ENCODE measurements around the gene EML2. TPM values are rescaled to one million over a fixed set of nuclear protein-coding genes. Genes with fewer than 3 reads are reported as not detected.

EML2 gene
- total RNA-seq, 2 experiments from 2014 or later = 136 to 146 TPM

DNA sequence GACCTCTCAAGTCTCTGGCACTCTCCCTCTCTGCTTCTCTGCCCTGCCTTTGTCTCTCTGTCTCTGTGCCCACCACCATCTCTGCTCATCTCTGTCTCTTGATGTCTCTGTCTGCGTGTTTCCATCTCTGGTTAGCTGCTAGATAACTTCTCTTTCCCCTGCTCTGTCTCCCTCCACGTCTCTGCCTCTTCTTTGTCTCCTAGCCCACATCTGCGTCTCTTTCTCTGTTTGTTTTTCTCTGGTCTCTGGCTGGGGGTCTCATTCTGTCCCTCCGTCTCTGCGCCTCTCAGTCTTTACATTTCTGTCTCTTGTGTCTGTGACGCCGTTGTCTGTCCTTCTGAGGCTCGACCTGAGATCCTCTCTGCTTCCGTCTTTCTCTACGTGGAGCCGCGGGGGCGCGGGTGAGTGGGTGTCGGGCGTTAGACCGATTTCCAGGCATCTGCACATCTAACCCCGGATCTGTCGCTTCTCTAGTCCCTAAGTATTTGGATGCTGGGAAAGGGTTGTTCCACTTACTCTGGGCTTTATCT lies 29.2 kb upstream of the EML2 start:
- Mint-ChIP-seq H3K27me3 (peaks cover 28% of the 10 kb centered on the region), H3K36me3 (ENCODE audit: low read depth) (no peaks in the 10 kb centered on the region), H3K27ac (peak overlapping the region; percentile 17), H3K9me3 (no peaks in the 10 kb centered on the region), H3K4me3 (peak overlapping the region; percentile 81), H3K4me1 (peaks cover 47% of the 10 kb centered on the region)
- ChIA-PET CTCF (interaction anchor here (0.6 to 2.8 kb wide), 3 partner anchors 9 to 983 kb away, joined by 3 to 10 read pairs (median 3); no protein-coding TSS in a partner anchor), POLR2A (interaction anchor here (1.0 to 3.0 kb wide), 4 partner anchors 9 to 23 kb away, joined by 3 to 9 read pairs (median 5); no protein-coding TSS in a partner anchor)
- peak; percentile 35 for DNase-seq

DNA sequence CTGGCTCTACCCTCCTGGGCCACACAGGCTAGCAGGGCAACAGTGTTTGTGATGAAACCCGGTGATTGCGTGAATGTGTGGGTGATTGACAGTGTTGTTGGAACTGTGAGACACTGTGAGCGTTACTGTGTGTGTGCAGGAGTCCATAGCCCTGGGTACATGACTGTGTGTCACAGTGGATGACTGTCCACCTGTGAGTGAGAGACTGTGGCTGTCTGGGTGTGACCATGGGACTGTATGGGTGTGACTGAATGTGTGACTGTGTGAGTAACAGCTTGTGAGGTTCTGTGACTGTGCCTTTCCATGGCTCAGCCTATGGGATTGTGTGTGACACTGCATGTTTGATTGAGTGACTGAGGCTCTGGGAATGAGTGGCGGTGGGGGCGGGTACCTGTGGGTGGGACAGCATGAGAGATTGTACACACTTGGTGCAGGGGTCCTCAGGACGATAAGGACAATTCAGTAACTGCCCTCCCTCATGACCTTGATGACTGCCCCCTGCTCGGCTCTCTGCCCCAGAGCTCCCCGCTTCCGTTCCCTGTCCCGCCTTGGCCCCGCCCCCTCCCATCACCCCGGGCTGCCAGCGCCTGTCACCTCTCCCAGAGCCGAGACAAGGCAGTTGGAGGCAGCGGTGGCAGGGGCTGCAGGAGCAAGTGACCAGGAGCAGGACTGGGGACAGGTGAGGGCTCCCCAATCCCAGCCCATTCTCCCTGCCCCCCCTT lies 28.6 kb upstream of the EML2 start, which contains the start of gene GIPR:
Gene GIPR (plus strand): TSS at position 602 of the 722 bp plus-strand sequence. CDS start 1,300 bp downstream, outside the sequence.
- H3K4me3 Mint-ChIP-seq = peak within 1 kb of the TSS; percentile 81
- H3K4me1 Mint-ChIP-seq = peaks cover 47% of the 10 kb centered on the region
- H3K9me3 Mint-ChIP-seq = no peaks in the 10 kb centered on the region
- peak within 1 kb of the TSS; percentile 56 for H3K27ac Mint-ChIP-seq
- ChIA-PET POLR2A (interaction anchor here (1.0 to 2.3 kb wide), 2 partner anchors 10 to 22 kb away, joined by 4 to 6 read pairs; no protein-coding TSS in a partner anchor), CTCF (interaction anchor here (0.6 to 2.8 kb wide), 2 partner anchors 26 to 983 kb away, joined by 3 to 10 read pairs; no protein-coding TSS in a partner anchor)
- H3K36me3 Mint-ChIP-seq (ENCODE audit: low read depth) = no peaks in the 10 kb centered on the region
- H3K27me3 Mint-ChIP-seq = peaks cover 27% of the 10 kb centered on the region
- DNase-seq = peak; percentile 75

DNA sequence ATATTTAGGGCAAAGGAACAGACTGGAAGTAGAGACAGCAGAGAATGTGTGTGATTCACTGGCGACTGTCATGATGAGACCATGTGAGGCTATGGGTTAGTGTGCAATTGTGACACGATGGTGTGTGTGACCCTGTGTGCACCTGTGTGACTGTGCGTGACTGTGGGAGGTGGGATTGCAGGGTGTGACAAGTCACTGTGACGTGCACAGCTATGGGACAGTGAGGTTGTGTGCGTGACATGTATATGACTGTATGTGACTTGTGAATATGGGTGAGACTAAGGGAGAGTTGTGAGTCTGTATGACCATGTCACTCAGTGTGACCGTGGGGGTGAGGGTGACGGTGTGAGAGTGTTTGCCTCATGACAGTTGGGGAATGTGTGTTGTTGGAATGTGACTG lies 25.4 kb upstream of the EML2 start:
- POLR2A ChIA-PET = no interaction called here
- no peak overlapping the region for H3K4me3 Mint-ChIP-seq
- CTCF ChIA-PET = interaction anchor here (1.6 kb wide), 1 partner anchor 14 kb away, joined by 6 read pairs; no protein-coding TSS in a partner anchor

DNA sequence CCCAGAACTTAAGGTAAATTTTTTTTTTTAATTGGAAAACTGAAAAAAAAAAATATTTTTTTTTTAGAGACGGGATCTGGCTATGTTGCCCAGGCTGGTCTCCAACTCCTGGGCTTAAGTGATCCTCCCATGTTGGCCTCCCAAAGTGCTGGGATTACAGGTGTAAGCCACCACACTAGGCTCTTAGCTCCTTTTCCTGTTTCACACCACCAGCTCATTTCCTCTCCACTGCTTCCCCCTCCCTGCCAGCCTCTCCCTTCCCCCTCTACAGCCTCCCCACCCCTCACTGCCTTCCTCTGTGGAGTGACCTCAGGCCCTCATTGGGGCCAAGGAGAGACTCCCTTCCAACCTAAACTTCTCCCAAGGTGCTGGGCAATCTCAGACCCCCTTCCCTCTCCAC lies 24.6 kb upstream of the EML2 start:
- Mint-ChIP-seq H3K4me1 (peaks cover 25% of the 10 kb centered on the region), H3K36me3 (ENCODE audit: low read depth) (no peaks in the 10 kb centered on the region), H3K27ac (no peak overlapping the region), H3K4me3 (no peak overlapping the region), H3K9me3 (no peaks in the 10 kb centered on the region), H3K27me3 (peaks cover 19% of the 10 kb centered on the region)
- ChIA-PET POLR2A (no interaction called here), CTCF (no interaction called here)
- DNase-seq = no peak

More for the DNA sequence above, 25.4 kb upstream of the EML2 start:
- H3K27me3 Mint-ChIP-seq = peaks cover 22% of the 10 kb centered on the region
- H3K9me3 Mint-ChIP-seq = no peaks in the 10 kb centered on the region
- no peak for DNase-seq
- H3K27ac Mint-ChIP-seq = no peak overlapping the region
- H3K4me1 Mint-ChIP-seq = peaks cover 32% of the 10 kb centered on the region
- H3K36me3 Mint-ChIP-seq (ENCODE audit: low read depth) = no peaks in the 10 kb centered on the region

DNA sequence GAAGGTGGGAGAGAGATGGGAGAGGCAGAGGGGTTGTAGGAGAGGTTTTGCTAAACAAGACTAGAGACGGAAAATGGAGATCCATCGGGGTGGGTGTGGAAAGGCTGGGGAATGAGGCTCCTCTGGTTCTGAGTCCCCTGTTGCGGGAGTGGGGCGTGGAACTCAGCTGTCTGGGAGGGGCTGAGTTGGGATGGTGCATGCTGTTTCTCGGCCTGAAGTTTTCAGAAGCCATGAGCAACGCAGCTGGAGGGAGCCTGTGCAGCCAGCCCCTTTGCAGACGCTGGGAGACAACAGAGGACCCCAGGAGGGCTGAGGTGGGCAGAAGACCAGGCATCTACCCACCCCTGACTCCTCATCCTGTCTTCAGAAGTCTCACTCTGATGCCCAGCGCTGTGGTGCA lies 21.4 kb upstream of the EML2 start:
- POLR2A ChIA-PET = no interaction called here
- H3K4me1 Mint-ChIP-seq = peaks cover 10% of the 10 kb centered on the region
- CTCF ChIA-PET = no interaction called here

DNA sequence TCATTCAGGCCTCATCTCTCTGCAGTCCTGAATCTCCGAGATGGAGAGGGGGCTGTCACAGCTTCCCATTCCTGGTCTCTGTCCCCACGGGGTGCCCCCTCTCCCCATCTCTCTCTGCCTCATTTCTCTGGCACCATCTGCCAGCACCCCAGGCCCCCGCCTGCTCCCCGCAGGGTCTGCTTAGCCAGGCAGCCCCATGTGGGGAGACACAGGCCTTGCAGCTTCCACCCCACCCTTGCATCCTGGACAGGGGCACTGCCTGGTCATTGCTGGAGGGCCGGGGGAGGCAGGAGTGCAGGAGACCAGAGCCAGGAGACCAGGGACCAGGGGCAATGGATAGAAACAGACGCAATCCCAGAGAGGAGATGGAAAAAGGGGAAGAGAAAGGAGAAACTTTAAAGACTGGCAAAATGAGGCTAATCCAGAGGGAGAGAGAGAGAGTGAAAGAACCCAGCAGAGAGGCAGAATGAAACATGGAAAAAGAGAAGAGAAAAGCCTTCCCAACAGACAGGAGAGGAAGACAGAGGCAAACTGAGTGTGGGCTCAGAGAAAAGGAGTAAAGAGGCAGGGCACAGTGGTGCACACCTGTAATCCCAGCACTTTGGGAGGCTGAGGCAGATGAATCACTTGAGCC lies 20.0 kb upstream of the EML2 start:
- H3K27ac Mint-ChIP-seq = no peak overlapping the region
- CTCF ChIA-PET = no interaction called here
- H3K9me3 Mint-ChIP-seq = no peaks in the 10 kb centered on the region

More for the DNA sequence above, 21.4 kb upstream of the EML2 start:
- no peaks in the 10 kb centered on the region for H3K9me3 Mint-ChIP-seq
- no peak overlapping the region for H3K4me3 Mint-ChIP-seq
- no peak for DNase-seq
- H3K27ac Mint-ChIP-seq = no peak overlapping the region
- peaks cover 16% of the 10 kb centered on the region for H3K27me3 Mint-ChIP-seq
- H3K36me3 Mint-ChIP-seq (ENCODE audit: low read depth) = no peaks in the 10 kb centered on the region

DNA sequence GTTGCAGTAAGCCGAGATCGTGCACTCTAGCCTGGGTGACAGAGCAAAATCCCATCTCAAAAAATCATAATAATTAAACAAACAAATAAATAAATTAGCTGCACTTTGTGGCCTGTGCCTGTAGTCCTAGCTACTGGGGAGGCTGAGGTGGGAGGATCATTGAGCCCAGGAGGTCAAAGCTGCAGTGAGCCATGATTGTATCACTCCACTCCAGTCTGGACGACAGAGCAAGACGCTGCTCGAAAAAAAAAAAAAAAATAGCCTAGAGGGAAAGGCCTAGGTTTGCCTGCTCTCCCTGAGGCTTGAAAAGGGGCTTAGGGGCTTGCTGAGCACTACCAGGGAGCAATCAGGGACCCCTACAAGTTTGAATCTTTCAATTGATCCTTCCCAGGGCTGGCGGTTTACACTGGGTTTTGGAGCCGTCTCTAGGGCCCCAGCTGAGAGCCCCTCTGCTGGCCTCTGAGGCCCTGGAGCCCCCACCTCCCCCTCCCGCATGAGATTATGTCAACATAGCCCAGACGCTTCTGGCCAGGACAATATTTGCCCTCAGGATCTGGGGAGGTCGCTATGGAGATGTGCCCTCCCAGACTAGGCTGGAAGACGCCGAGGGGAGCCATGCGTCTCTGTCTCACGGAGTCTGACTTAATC lies 18.4 kb upstream of the EML2 start:
- ChIA-PET CTCF (interaction anchor here (0.7 kb wide), 1 partner anchor 16 kb away, joined by 4 read pairs; no protein-coding TSS in a partner anchor), POLR2A (no interaction called here)
- Mint-ChIP-seq H3K36me3 (ENCODE audit: low read depth) (no peaks in the 10 kb centered on the region), H3K4me1 (no peaks in the 10 kb centered on the region), H3K4me3 (no peak overlapping the region), H3K27me3 (peaks cover 12% of the 10 kb centered on the region), H3K27ac (no peak overlapping the region), H3K9me3 (no peaks in the 10 kb centered on the region)
- no peak for DNase-seq

More for the DNA sequence above, 20.0 kb upstream of the EML2 start:
- H3K27me3 Mint-ChIP-seq = peaks cover 12% of the 10 kb centered on the region
- H3K36me3 Mint-ChIP-seq (ENCODE audit: low read depth) = no peaks in the 10 kb centered on the region
- no peak overlapping the region for H3K4me3 Mint-ChIP-seq
- peaks cover 5% of the 10 kb centered on the region for H3K4me1 Mint-ChIP-seq
- POLR2A ChIA-PET = no interaction called here
- DNase-seq = no peak

DNA sequence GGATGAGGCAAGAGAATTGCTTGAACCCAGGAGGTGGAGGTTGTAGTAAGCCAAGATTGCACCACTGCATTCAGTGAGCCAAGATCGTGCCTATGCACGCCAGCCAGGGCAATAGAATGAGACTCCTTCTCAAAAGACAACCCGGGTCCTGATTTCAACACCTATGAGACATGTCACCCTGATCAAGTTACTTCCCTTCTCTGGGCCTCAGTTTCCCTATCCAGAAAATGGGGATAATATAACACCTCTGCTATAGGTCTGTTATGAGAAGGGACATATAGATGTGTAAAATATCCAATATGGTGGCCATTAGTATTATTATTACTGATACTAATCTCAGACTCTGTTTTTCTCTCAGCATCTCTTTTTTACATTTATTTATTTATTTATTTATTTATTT lies 15.9 kb upstream of the EML2 start:
- CTCF ChIA-PET = no interaction called here
- Mint-ChIP-seq H3K4me3 (no peak overlapping the region), H3K27ac (no peak overlapping the region), H3K4me1 (no peaks in the 10 kb centered on the region), H3K36me3 (ENCODE audit: low read depth) (no peaks in the 10 kb centered on the region), H3K9me3 (no peaks in the 10 kb centered on the region), H3K27me3 (peaks cover 6% of the 10 kb centered on the region)
- DNase-seq = no peak
- POLR2A ChIA-PET = no interaction called here

DNA sequence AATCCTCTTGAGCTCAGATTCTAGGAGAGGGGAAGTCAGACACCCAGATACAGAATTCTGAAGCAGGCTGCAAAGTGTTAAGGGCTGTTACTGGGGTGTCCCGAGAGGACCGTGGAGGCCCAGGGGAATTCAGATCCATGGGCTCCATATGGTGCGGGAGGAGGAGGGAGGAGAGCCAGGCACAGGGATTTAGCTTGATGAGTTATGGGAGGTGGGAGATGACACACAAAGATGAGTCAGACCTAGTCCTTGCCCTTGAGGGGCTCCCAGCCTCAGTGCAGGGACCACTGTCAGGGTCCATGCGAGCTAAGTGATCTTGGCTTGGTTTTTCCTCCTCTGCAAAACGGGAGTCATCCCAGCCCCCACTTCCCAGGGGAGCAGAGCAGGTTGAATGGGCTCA lies 14.4 kb upstream of the EML2 start:
- no peaks in the 10 kb centered on the region for H3K36me3 Mint-ChIP-seq (ENCODE audit: low read depth)
- ChIA-PET POLR2A (no interaction called here), CTCF (interaction anchor here (0.9 kb wide), 2 partner anchors 17 to 95 kb away, joined by 3 to 4 read pairs; no protein-coding TSS in a partner anchor)
- H3K4me1 Mint-ChIP-seq = no peaks in the 10 kb centered on the region
- H3K9me3 Mint-ChIP-seq = no peaks in the 10 kb centered on the region
- no peak overlapping the region for H3K27ac Mint-ChIP-seq
- H3K4me3 Mint-ChIP-seq = no peak overlapping the region
- DNase-seq = no peak
- peaks cover under 1% of the 10 kb centered on the region for H3K27me3 Mint-ChIP-seq

DNA sequence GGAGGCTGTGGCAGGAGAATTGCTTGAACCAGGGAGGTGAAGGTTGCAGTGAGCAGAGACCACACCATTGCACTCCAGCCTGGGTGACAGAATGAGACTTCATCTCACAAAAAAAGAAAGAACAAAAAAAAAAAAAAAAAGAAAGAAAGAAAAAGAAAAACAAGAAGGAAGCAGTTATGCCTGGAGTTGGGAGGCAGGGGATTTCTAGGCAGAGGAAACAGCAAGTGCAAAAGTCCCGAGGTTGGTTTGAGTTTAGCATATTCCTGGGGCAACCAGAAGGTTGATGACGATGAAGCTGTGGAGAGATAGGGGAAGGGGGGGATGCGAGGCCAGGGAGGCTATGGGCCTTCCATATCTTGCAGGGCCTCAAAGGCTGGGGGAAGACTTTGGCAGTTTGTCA lies 11.5 kb upstream of the EML2 start:
- CTCF ChIA-PET = interaction anchor here (0.7 to 1.4 kb wide), 3 partner anchors 41 to 236 kb away, joined by 3 to 4 read pairs (median 3); partner anchors contain the start of gene SNRPD2
- Mint-ChIP-seq H3K27ac (no peak overlapping the region), H3K9me3 (no peaks in the 10 kb centered on the region), H3K27me3 (no peaks in the 10 kb centered on the region), H3K4me3 (no peak overlapping the region), H3K36me3 (ENCODE audit: low read depth) (no peaks in the 10 kb centered on the region), H3K4me1 (peaks cover 8% of the 10 kb centered on the region)
- no peak for DNase-seq
- POLR2A ChIA-PET = no interaction called here

DNA sequence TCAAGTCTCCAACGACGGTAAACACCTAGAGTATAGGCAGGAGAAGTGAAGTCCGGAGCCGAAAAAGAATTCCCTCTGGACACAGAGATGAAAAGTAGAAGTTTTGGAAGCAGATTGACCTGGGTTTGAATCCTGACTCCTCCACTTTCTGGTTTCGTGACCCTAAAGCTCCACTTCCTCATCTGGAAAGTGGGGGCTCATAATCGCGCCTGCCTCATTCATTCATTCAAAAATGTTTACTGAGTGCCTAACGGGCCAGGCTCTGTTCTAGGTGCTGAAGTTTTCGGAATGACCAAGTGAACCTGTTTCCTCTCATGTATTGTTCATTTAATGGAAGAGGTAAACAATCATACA lies 7.1 kb upstream of the EML2 start:
- Mint-ChIP-seq H3K27me3 (no peaks in the 10 kb centered on the region), H3K4me1 (peaks cover 41% of the 10 kb centered on the region), H3K4me3 (peak overlapping the region; percentile 80), H3K9me3 (no peaks in the 10 kb centered on the region), H3K27ac (peak overlapping the region; percentile 70), H3K36me3 (ENCODE audit: low read depth) (no peaks in the 10 kb centered on the region)
- ChIA-PET CTCF (interaction anchor here (0.8 to 1.5 kb wide), 10 partner anchors 32 to 256 kb away, joined by 3 to 19 read pairs (median 3); partner anchors contain the start of gene MYPOP), POLR2A (interaction anchor here (0.9 to 1.6 kb wide), 5 partner anchors 119 to 468 kb away, joined by 3 to 5 read pairs (median 3); partner anchors contain the start of genes BLOC1S3 and TRAPPC6A)
- DNase-seq = no peak

DNA sequence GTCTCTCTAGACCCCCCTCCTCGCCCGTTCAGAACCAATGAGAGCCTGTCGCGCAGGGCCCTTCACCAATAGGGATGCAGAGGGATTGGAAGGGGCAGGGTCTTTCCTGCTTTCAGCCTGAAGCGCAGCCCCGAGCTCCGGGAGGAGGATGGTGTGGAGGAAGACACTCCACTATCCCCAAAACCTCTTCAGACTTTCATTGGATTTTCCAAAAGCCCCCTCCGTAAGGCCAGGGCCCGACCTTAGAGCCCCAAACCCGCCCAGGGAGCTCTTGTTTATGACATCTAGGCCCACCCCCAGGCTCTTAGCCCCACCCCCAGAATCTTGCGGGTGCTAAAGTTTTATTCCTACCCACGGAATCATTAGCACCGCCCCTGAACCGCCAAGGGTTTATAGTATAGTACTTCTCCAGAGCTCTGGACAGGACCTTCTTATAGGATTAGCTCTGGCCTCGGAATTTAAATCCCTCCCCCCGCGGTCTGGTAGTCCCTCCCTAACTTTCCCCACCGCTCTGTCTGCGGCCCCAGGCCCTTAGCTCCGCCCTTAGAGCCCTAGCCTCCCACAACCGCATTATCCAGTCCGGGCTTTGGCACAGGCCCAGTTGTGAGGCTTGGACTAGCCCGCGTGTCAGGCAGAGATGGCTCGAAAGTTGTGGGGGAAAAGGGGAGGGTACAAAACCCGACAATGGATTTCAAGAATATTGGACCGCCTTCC lies 6.6 kb upstream of the EML2 start:
- Mint-ChIP-seq H3K27ac (peak overlapping the region; percentile 70), H3K27me3 (no peaks in the 10 kb centered on the region), H3K4me1 (peaks cover 46% of the 10 kb centered on the region), H3K9me3 (no peaks in the 10 kb centered on the region), H3K4me3 (peak overlapping the region; percentile 80), H3K36me3 (ENCODE audit: low read depth) (peaks cover 5% of the 10 kb centered on the region)
- DNase-seq = peak; percentile 88
- CTCF ChIA-PET = interaction anchor here (0.8 to 1.5 kb wide), 10 partner anchors 32 to 257 kb away, joined by 3 to 19 read pairs (median 3); partner anchors contain the start of gene MYPOP
- POLR2A ChIA-PET = interaction anchor here (0.9 to 1.6 kb wide), 8 partner anchors 22 to 468 kb away, joined by 3 to 5 read pairs (median 4); partner anchors contain the start of genes BLOC1S3, GIPR and TRAPPC6A

All from activated CD4-positive, alpha-beta memory T cell treated with anti-CD3 and anti-CD28 coated beads, Interleukin-2, amount 10 ng/mL, durations not matched to agents 7 days and 5 days (primary cell).